OCI-LY3 (cell line): Measurements from ENCODE around the gene MDP1.

Experiments used
- EZH2phosphoT487 ChIP-seq: fragments of 200-600 bp; shearing (Covaris generic); IDR thresholded peaks from 2 replicates; pipeline ENCODE4 v1.6.1; 2018; ENCODE audit warnings: antibody characterized with exemption, mixed run types, low read depth
- TF ChIP-seq, protein P1 (sequence below): fragments of 200-600, 300-600 bp; sonication (generic); IDR thresholded peaks from 2 replicates; pipeline ENCODE4 v1.5.1; 2014; ENCODE audit warnings: antibody characterized with exemption, low read length, low read depth

DNA sequence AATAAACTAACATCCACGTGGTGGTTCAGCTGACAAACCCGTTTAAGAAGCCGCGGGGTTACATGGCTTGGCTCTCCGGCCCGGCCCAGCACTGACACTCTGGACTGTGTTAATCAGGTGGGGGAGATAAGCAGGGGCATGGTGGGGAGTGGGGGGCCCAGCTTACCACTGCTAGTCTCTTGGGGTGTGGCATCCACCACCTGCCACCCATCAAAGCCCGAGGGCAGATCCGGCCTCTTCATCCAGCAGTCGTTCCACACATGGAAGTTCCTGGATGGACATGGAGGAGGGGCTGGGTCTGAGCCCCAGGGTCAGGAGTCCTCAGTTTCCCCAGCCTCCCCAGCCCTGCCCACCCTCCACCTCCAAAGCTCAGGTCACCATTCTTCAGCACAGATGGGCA lies 42.3 kb upstream of the MDP1 start:
- TF ChIP-seq, protein P1, sequence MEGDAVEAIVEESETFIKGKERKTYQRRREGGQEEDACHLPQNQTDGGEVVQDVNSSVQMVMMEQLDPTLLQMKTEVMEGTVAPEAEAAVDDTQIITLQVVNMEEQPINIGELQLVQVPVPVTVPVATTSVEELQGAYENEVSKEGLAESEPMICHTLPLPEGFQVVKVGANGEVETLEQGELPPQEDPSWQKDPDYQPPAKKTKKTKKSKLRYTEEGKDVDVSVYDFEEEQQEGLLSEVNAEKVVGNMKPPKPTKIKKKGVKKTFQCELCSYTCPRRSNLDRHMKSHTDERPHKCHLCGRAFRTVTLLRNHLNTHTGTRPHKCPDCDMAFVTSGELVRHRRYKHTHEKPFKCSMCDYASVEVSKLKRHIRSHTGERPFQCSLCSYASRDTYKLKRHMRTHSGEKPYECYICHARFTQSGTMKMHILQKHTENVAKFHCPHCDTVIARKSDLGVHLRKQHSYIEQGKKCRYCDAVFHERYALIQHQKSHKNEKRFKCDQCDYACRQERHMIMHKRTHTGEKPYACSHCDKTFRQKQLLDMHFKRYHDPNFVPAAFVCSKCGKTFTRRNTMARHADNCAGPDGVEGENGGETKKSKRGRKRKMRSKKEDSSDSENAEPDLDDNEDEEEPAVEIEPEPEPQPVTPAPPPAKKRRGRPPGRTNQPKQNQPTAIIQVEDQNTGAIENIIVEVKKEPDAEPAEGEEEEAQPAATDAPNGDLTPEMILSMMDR, result no peak
- TF ChIP-seq EZH2phosphoT487, result no peak
